Esophagus (tissue), 2 donors: ENCODE data around the gene HSCB. TPM values are rescaled to one million over a fixed set of nuclear protein-coding genes. Genes with fewer than 3 reads are reported as not detected.

Experiments used
- H3K27ac ChIP-seq, 2 donors: one replicate each; pipeline ENCODE4 v1.5.1; 2013; ENCODE audit warnings: low read depth in 2 of 2, mild to moderate bottlenecking in 2 of 2, inconsistent platforms in 1 of 2, low read length in 1 of 2, moderate library complexity in 1 of 2
- H3K27me3 ChIP-seq, 2 donors: one replicate each; pipeline ENCODE4 v1.6.1; 2013; ENCODE audit warnings: low read length in 2 of 2, control low read depth in 1 of 2, mild to moderate bottlenecking in 1 of 2; ENCODE audit not compliant: insufficient read depth in 2 of 2, control insufficient read depth in 1 of 2
- H3K36me3 ChIP-seq, 2 donors: one replicate each; pipeline ENCODE4 v1.6.1; 2013; ENCODE audit warnings: low read length in 1 of 2; ENCODE audit not compliant: control insufficient read depth in 2 of 2, insufficient read depth in 2 of 2
- H3K4me1 ChIP-seq, 2 donors: one replicate each; pipeline ENCODE4 v1.6.1; 2013; ENCODE audit warnings: low read length in 1 of 2; ENCODE audit not compliant: control insufficient read depth in 2 of 2, insufficient read depth in 2 of 2
- H3K4me3 ChIP-seq, 2 donors: one replicate each; pipeline ENCODE4 v1.5.1; 2013; ENCODE audit warnings: low read length in 2 of 2, mild to moderate bottlenecking in 2 of 2, low read depth in 1 of 2, moderate library complexity in 1 of 2
- H3K9me3 ChIP-seq, 2 donors: one replicate each; pipeline ENCODE4 v1.6.1; 2013; ENCODE audit warnings: mild to moderate bottlenecking in 2 of 2, low read depth in 1 of 2, low read length in 1 of 2, moderate library complexity in 1 of 2; ENCODE audit not compliant: control insufficient read depth in 2 of 2, insufficient read depth in 1 of 2
- whole genome bisulfite sequencing, 2 donors: extraction: QIAGEN DNeasy Blood & Tissue Kit; methylation state at CpG; one replicate each; pipeline ENCODE4 v1.1.7; 2013; 5-methylcytosine and 5-hydroxymethylcytosine counted together
- polyA plus RNA-seq, 2 donors: library from polyadenylated mRNA; stranded (reverse); fragments of 200-250 nt; gene quantifications; one replicate each; pipeline ENCODE4 v1.2.3, GENCODE V29; 2013
- donor health status: healthy with polysubstance abuse.
- donor health status: Bipolar disorder and iron deficiency.

Gene HSCB
- polyA plus RNA-seq, 2 donors, result 10.4 to 11.4 TPM

- H3K27ac ChIP-seq, result no peak overlapping the region
- no peaks in the 10 kb centered on the region for H3K4me1 ChIP-seq
- WGBS, 2 donors, result 88 to 90% methylated on average over 2 of the region's 2 CpGs
- H3K4me3 ChIP-seq, result no peak overlapping the region
- H3K36me3 ChIP-seq, result no peaks in the 10 kb centered on the region
- H3K9me3 ChIP-seq, result no peaks in the 10 kb centered on the region
- H3K27me3 ChIP-seq, result no peaks in the 10 kb centered on the region
Measured at GRCh38 chr22:28714043-28714628, 27.7 kb upstream of the HSCB start.

- whole genome bisulfite sequencing, 2 donors, result 95 to 97% methylated on average over 7 of the region's 7 CpGs
- H3K27ac ChIP-seq, result no peak overlapping the region
- no peaks in the 10 kb centered on the region for H3K4me1 ChIP-seq
- H3K27me3 ChIP-seq, result no peaks in the 10 kb centered on the region
- H3K9me3 ChIP-seq, result no peaks in the 10 kb centered on the region
- no peaks in the 10 kb centered on the region for H3K36me3 ChIP-seq
- no peak overlapping the region for H3K4me3 ChIP-seq
Measured at GRCh38 chr22:28715611-28716010, 26.2 kb upstream of the HSCB start.

DNA sequence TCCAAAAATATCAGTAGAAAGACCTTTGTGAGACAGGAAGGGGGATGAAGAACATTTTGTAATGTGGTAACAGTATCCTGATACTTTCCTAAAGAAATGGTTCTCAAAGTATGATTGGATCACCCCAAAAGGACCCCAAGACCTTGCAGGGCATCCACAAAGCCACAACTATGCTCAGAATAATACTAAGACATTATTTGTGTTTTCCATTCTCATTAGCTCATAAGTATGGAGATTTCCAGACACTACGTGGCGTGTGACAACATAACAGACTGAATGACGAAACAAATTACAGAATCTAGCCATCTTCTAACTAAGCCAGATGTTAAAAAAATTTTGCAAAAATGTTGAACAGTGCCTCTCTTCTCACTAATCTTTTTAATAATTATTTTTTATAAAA is 25.2 kb upstream of the HSCB start:
- H3K27me3 ChIP-seq, result no peaks in the 10 kb centered on the region
- no peak overlapping the region for H3K27ac ChIP-seq
- no peaks in the 10 kb centered on the region for H3K36me3 ChIP-seq
- no peaks in the 10 kb centered on the region for H3K9me3 ChIP-seq
- H3K4me1 ChIP-seq, result no peaks in the 10 kb centered on the region
- WGBS, 2 donors, result 97% methylated on average over 3 of the region's 3 CpGs
- no peak overlapping the region for H3K4me3 ChIP-seq

- Histone ChIP-seq H3K27me3 (no peaks in the 10 kb centered on the region), H3K4me3 (no peak overlapping the region), H3K9me3 (no peaks in the 10 kb centered on the region), H3K4me1 (no peaks in the 10 kb centered on the region), H3K27ac (no peak overlapping the region), H3K36me3 (no peaks in the 10 kb centered on the region)
- 92 to 93% methylated on average over 3 of the region's 3 CpGs for WGBS, 2 donors
Measured at GRCh38 chr22:28718044-28718443, 23.8 kb upstream of the HSCB start.

- H3K4me1 ChIP-seq, result no peaks in the 10 kb centered on the region
- H3K27me3 ChIP-seq, result no peaks in the 10 kb centered on the region
- 84 to 95% methylated on average over 1 of the region's 1 CpG for WGBS, 2 donors
- H3K4me3 ChIP-seq, result no peak overlapping the region
- H3K27ac ChIP-seq, result no peak overlapping the region
- no peaks in the 10 kb centered on the region for H3K9me3 ChIP-seq
- no peaks in the 10 kb centered on the region for H3K36me3 ChIP-seq
Measured at GRCh38 chr22:28728002-28728401, 13.8 kb upstream of the HSCB start.

- 90 to 96% methylated on average over 10 of the region's 10 CpGs for WGBS, 2 donors
- Histone ChIP-seq H3K9me3 (no peaks in the 10 kb centered on the region), H3K27ac (no peak overlapping the region), H3K27me3 (no peaks in the 10 kb centered on the region), H3K36me3 (no peaks in the 10 kb centered on the region), H3K4me1 (no peaks in the 10 kb centered on the region), H3K4me3 (no peak overlapping the region)
Measured at GRCh38 chr22:28728621-28729313, 13.1 kb upstream of the HSCB start.

DNA sequence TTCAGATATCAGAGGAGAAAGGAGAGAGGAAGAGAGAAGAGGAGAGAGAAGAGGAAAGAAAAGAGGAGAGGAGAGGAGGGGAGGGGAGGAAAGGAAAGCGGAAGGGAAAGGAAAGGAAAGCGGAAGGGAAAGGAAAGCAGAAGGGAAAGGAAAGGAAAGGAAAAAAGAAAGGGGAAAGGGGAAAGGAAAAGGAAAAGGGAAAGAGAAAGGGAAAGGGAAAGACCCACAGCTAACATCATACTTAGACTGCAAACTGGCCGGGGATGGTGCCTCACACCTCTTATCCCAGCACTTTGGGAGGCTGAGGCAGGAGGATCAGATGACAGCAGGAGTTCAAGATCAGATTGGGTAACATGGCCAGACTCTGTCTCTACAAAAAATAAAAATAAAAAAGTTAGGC is 11.7 kb upstream of the HSCB start:
- Histone ChIP-seq H3K36me3 (no peaks in the 10 kb centered on the region), H3K4me3 (no peak overlapping the region), H3K4me1 (no peaks in the 10 kb centered on the region), H3K27me3 (no peaks in the 10 kb centered on the region), H3K9me3 (no peaks in the 10 kb centered on the region), H3K27ac (no peak overlapping the region)
- whole genome bisulfite sequencing, 2 donors, result 91 to 98% methylated on average over 3 of the region's 3 CpGs

DNA sequence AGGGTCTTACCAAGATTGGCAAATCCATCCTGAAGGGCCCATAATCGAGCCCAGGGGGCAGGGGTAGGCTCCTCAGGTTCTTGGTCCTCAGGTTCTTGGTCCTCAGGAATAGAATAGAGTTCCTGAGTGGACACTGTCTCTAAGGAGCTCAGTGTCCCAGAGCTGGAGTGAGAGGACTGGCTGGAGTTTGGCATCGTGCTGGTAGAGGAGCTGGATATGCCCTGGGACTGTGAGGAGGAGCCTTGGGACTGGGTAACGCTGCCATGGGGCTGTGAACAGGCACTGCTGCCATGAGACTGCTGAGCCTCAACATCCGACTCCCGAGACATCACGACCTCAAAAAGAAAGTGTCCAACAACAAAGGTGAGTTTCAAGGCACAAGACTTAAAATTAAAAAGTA is 7.4 kb upstream of the HSCB start:
- Histone ChIP-seq H3K36me3 (no peaks in the 10 kb centered on the region), H3K4me1 (no peaks in the 10 kb centered on the region), H3K27ac (no peak overlapping the region), H3K4me3 (no peak overlapping the region), H3K27me3 (no peaks in the 10 kb centered on the region), H3K9me3 (no peaks in the 10 kb centered on the region)
- 75 to 84% methylated on average over 6 of the region's 6 CpGs for WGBS, 2 donors

DNA sequence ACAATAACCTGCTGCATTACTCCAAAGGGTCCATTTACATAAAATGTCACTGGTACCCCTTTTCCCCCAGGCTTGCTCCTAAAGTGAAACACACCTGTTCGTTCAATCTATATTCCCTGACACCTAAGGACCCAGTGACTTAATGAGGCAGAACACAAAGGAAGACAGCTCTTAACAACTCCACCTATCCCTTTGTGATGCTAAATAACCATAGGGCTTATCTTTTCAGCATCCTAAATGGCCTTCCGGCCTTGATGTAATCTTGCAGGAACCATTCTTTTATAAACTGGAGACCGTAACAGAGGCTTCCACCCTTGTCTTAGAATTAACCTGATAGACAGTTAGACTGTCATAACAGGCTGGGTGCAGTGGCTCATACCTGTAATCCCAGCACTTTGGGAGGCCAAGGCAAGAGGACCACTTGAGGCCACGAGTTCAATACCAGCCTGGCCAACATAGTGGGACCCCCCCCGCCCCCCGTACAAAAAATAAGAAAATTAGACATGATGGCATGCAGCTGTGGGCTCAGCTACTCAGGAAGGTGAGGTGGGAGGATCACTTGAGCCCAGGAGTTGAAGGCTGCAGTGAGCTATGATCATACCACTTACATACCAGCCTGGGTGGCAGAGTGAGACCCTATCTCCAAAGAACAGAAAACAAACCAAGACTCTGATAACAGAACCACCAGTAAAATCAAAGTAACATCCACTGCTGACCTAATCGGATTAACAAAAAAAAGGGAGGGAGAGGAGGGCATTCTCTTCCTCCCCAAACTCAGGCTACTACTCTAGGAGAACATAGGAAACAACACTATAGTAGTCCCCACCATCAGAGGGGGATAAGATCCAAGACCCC is 5.3 kb upstream of the HSCB start:
- Histone ChIP-seq H3K27ac (no peak overlapping the region), H3K27me3 (no peaks in the 10 kb centered on the region), H3K4me3 (no peak overlapping the region), H3K9me3 (no peaks in the 10 kb centered on the region), H3K36me3 (no peaks in the 10 kb centered on the region), H3K4me1 (no peaks in the 10 kb centered on the region)
- 79 to 83% methylated on average over 7 of the region's 7 CpGs for WGBS, 2 donors
